AG08395 (cell line): ENCODE results near the gene MYO10.

Source experiments
- DNase-seq: peaks from one replicate; pipeline ENCODE4 v3.0.0; 2012; ENCODE audit warnings: mixed read lengths, low spot score

Gene MYO10

GRCh38 chr5:16617274-16617968 is 318.7 kb downstream of the MYO10 start:
- no peak for DNase-seq

GRCh38 chr5:16616536-16617273 is 319.4 kb downstream of the MYO10 start, which contains the start of gene RETREG1:
Gene RETREG1 (minus strand): TSS chr5:16616997. CDS start chr5:16616971, 26 bp downstream.
- DNase-seq: peak; percentile 48

GRCh38 chr5:16615741-16616535 is 320.1 kb downstream of the MYO10 start:
- DNase-seq: no peak

- DNase-seq: no peak
These were observed 324.1 kb downstream of the MYO10 start for GRCh38 chr5:16612007-16612406.
